SU-DHL-6 (cell line): ENCODE data around the gene TMSB4Y.

ENCODE experiments used
- CTCF ChIP-seq: fragments of 200-600 bp; sonication (generic); IDR thresholded peaks from one replicate; pipeline ENCODE4 v1.5.1; 2017; ENCODE audit warnings: antibody characterized with exemption, mild to moderate bottlenecking, low read length, moderate library complexity; ENCODE audit not compliant: insufficient read depth, poor library complexity, severe bottlenecking
- EZH2phosphoT487 ChIP-seq: fragments of 200-600 bp; sonication (generic), shearing (Covaris generic); conservative IDR thresholded peaks from 2 replicates; pipeline ENCODE4 v1.6.1; 2018; ENCODE audit warnings: mild to moderate bottlenecking, antibody characterized with exemption, low read length, moderate library complexity, mixed read lengths

GRCh38 chrY:13704121-13704930 lies 627 bp downstream of the TMSB4Y start:
- TF ChIP-seq CTCF (no peak), EZH2phosphoT487 (no peak)
